Thoracic aorta (tissue), 2 donors: ENCODE data around the gene GLTPD2. TPM values are rescaled to one million over a fixed set of nuclear protein-coding genes. Genes with fewer than 3 reads are reported as not detected.

Experiments used
- ATAC-seq: fragments of 150-250 bp; one replicate; pipeline ENCODE4 v1.8.0; 2017; ENCODE audit warnings: low read depth; ENCODE audit not compliant: insufficient number of reproducible peaks, low FRiP score
- DNase-seq: peaks from one replicate; pipeline ENCODE4 v3.0.0-alpha.2; 2020; ENCODE audit warnings: low spot score
- H3K27ac ChIP-seq, 2 donors: fragments of 200-600 bp; sonication (generic); 1 replicate in 1 of 2; 2 replicates in 1 of 2; pipeline ENCODE4 v1.5.1; 2016; ENCODE audit warnings: mild to moderate bottlenecking in 2 of 2, moderate library complexity in 2 of 2
- H3K27me3 ChIP-seq: fragments of 200-600 bp; sonication (generic); replicated peaks from 2 replicates; pipeline ENCODE4 v1.6.0; 2016; ENCODE audit warnings: mild to moderate bottlenecking; ENCODE audit not compliant: insufficient read depth
- H3K36me3 ChIP-seq: fragments of 200-600 bp; sonication (generic); one replicate; pipeline ENCODE4 v1.5.1; 2016
- H3K4me1 ChIP-seq, 2 donors: fragments of 200-600 bp; sonication (generic); 1 replicate in 1 of 2; 2 replicates in 1 of 2; pipeline versions ENCODE4 v1.5.1 to v1.6.0; 2016; ENCODE audit warnings: low read depth in 2 of 2, mild to moderate bottlenecking in 1 of 2; ENCODE audit not compliant: control insufficient read depth in 1 of 2
- H3K4me3 ChIP-seq: fragments of 200-600 bp; sonication (generic); 2 replicates; pipeline ENCODE4 v1.5.1; 2016; ENCODE audit warnings: mild to moderate bottlenecking
- H3K9me3 ChIP-seq: fragments of 200-600 bp; sonication (generic); 2 replicates; pipeline ENCODE4 v1.5.1; 2016
- total RNA-seq, 2 donors: library from RNA; depleted of rRNA; stranded (reverse); fragments of >200 nt; gene quantifications; one replicate each; pipeline versions ENCODE4 v1.1.0 to v1.2.3, GENCODE V29; 2016
- TF ChIP-seq, protein P1 (sequence below): fragments of 200-600 bp; sonication (generic); IDR thresholded peaks from one replicate; pipeline ENCODE4 v1.5.1; 2019; ENCODE audit warnings: antibody characterized with exemption

Gene GLTPD2
- total RNA-seq, 2 donors from 2014 or later: not detected

DNA sequence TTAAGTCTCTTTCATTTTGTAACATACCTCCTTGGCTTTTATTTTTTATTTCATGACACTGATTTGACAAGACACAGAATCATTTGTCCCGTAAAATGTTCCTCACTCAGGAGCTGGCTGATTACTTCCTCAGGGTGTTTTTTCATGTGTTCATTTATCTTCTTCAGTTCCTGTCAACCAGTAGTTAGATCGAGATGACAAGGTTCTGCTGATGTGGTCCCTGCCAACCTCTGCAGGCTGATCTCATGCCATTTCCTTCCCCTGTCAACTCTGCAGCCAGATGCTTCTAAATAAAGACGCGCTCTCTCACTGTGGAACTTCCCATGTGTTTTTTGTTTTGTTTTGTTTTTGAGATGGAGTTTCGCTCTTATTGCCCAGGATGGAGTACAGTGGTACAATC is 40.9 kb upstream of the GLTPD2 start:
- ATAC-seq: no peak
- H3K4me3 ChIP-seq: no peak overlapping the region
- peak overlapping the region in 1 of 2 donors; percentile 20 for H3K27ac ChIP-seq
- H3K27me3 ChIP-seq: no peaks in the 10 kb centered on the region
- no peaks in the 10 kb centered on the region for H3K9me3 ChIP-seq
- peaks cover 0 to 5% of the 10 kb centered on the region in 2 donors for H3K4me1 ChIP-seq
- TF ChIP-seq, protein P1, sequence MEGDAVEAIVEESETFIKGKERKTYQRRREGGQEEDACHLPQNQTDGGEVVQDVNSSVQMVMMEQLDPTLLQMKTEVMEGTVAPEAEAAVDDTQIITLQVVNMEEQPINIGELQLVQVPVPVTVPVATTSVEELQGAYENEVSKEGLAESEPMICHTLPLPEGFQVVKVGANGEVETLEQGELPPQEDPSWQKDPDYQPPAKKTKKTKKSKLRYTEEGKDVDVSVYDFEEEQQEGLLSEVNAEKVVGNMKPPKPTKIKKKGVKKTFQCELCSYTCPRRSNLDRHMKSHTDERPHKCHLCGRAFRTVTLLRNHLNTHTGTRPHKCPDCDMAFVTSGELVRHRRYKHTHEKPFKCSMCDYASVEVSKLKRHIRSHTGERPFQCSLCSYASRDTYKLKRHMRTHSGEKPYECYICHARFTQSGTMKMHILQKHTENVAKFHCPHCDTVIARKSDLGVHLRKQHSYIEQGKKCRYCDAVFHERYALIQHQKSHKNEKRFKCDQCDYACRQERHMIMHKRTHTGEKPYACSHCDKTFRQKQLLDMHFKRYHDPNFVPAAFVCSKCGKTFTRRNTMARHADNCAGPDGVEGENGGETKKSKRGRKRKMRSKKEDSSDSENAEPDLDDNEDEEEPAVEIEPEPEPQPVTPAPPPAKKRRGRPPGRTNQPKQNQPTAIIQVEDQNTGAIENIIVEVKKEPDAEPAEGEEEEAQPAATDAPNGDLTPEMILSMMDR: no peak
- no peaks in the 10 kb centered on the region for H3K36me3 ChIP-seq
- DNase-seq: no peak

DNA sequence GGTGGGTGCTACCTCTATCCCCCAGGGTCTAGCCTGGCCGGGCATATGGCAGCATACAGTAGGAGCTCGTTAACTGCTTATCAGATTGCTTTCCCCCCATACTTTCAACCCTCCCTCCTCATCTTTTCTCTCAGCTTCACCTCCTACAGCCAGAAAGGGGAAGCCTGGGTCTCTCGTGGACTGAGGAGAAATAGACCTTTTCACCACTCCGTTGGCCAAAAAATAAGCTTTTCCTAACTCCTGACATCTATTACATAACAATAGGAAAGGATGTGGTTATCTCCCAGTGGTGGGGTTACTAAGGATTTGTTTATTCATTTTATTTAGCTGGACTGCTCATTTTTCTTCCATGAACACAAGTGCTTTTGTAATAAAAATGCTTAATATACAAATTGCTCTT is 40.1 kb upstream of the GLTPD2 start:
- TF ChIP-seq, protein P1: no peak
- H3K9me3 ChIP-seq: no peaks in the 10 kb centered on the region
- no peaks in the 10 kb centered on the region for H3K36me3 ChIP-seq
- H3K27me3 ChIP-seq: no peaks in the 10 kb centered on the region
- no peak overlapping the region for H3K27ac ChIP-seq
- H3K4me1 ChIP-seq: peaks cover 0 to 5% of the 10 kb centered on the region in 2 donors
- ATAC-seq: no peak
- H3K4me3 ChIP-seq: no peak overlapping the region
- DNase-seq: no peak

DNA sequence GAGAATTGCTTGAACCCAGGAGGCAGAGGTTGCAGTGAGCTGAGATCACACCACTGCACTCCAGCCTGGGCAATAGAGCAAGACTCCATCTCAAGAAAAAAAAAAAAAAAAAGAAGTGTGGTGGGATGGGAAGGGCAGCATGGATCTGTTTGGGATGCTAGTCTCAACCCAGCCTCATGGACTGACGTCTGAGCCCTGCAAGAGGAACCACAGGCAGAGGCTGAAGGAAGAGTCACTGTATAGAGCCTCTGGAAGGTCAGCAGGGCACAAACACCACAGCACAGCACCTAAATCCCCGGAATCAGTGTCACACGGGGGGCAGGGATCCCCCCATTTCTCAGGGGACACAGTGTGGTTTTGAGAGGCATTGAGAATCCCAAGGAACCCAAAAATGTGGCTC is 38.2 kb upstream of the GLTPD2 start:
- Histone ChIP-seq H3K4me1 (no peaks in the 10 kb centered on the region), H3K36me3 (no peaks in the 10 kb centered on the region), H3K4me3 (no peak overlapping the region), H3K9me3 (no peaks in the 10 kb centered on the region), H3K27me3 (no peaks in the 10 kb centered on the region), H3K27ac (no peak overlapping the region)
- TF ChIP-seq, protein P1: no peak
- no peak for DNase-seq
- ATAC-seq: no peak

DNA sequence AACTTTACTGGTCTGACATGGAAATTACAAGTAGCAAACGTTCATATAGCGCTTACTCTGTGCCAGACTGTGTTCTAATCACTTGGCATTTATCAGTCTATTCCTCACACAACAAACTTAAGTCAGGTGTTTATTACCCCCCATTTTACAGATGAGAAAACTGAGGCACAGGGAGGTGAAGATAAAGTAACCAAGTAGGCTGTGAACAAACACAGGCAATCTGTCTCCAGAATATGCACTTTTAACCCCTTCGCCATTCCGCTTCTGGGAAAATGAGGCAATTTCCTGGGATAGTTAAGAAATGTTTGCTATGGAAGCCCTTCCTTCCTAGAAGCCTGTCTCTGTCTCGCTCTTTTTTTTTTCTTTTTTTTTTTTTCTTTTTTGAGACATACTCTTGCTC is 36.8 kb upstream of the GLTPD2 start:
- H3K9me3 ChIP-seq: no peaks in the 10 kb centered on the region
- no peaks in the 10 kb centered on the region for H3K36me3 ChIP-seq
- ATAC-seq (no peak), DNase-seq (no peak)
- no peaks in the 10 kb centered on the region for H3K4me1 ChIP-seq
- no peaks in the 10 kb centered on the region for H3K27me3 ChIP-seq
- TF ChIP-seq, protein P1: no peak
- no peak overlapping the region for H3K27ac ChIP-seq
- no peak overlapping the region for H3K4me3 ChIP-seq

DNA sequence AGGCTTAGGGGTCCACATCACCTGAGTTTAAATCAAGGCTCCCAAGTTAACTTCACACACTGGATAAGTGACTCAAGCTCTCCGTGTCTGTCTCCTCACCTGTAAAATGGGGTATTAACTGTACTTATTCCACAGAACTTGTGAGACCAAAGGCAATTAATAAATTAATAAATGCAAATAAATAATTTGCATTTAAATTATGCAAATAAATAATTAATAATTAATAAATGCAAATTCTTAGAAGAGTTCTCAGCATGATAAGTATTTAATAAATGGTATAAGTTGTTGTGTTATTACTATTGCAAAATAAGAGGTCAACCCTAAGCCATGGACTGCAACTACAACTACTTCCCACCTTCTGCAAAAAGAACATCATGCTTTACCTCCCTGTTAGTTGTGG is 35.4 kb upstream of the GLTPD2 start:
- no peak overlapping the region for H3K4me3 ChIP-seq
- H3K27me3 ChIP-seq: no peaks in the 10 kb centered on the region
- H3K9me3 ChIP-seq: no peaks in the 10 kb centered on the region
- TF ChIP-seq, protein P1: no peak
- ATAC-seq (no peak), DNase-seq (no peak)
- H3K36me3 ChIP-seq: no peaks in the 10 kb centered on the region
- no peak overlapping the region for H3K27ac ChIP-seq
- H3K4me1 ChIP-seq: no peaks in the 10 kb centered on the region
